Measurements from ENCODE around the gene TXNRD1. TPM values are rescaled to one million over a fixed set of nuclear protein-coding genes. Genes with fewer than 3 reads are reported as not detected.
A peak's percentile ranks its signal among the peaks of the same experiment; 100 is the strongest.

Gene TXNRD1
- 57.2 TPM for polyA plus RNA-seq (2013)

DNA sequence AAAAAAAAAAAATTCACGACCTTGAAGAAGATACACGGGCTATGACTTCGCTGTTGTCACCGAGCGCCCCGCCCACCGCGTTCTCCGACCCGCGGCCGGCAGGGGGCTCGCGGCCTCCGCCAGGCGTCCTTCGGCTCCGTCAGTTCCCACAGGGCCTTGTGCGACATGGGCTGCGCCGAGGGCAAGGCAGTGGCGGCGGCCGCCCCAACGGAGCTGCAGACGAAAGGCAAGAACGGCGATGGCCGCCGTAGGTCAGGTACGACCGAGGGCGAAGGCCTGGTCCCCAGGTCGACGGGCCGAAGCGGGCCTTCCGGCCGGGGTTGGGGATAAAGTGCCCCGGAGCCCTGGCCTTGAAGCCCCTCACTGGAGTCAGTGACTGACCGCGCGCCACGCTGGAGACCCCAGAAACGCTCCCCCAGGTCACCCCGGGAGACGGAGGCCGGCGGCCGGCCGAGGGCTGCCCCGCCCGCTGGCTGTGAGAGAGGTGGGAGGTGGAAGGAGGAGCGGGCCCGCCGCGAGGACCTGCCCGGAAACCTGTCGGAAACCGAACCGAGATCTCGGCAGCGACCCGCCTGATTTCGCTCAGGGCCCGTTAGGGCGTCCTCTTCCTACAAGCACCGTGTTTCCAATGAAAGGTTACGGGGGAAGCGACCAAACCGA, at the start of gene TXNRD1:
TXNRD1 (plus strand) TSS at position 142 of the 660 bp plus-strand sequence; CDS start at position 166, 24 bp downstream.
- no peaks in the 10 kb centered on the region for H3K27me3 ChIP-seq (replicated peaks in 2 of 5; ENCODE audit: control insufficient read depth in 4 of 5, insufficient read depth in 5 of 5, low read length in 4 of 5)
- WGBS (ENCODE audit: insufficient coverage), result under 1% methylated on average over 55 of the region's 71 CpGs
- ChIA-PET POLR2A (interaction anchor here (0.8 to 2.5 kb wide), 3 partner anchors 72 to 92 kb away, joined by 3 to 11 read pairs (median 3); no protein-coding TSS in a partner anchor), CTCF (interaction anchor here (0.6 to 2.5 kb wide), 13 partner anchors 10 to 143 kb away, joined by 3 to 14 read pairs (median 4); no protein-coding TSS in a partner anchor)
- no peaks in the 10 kb centered on the region for H3K36me3 ChIP-seq (ENCODE audit: control insufficient read depth in 4 of 4, insufficient read depth in 4 of 4, low read length in 3 of 4)
- H3K4me3 ChIP-seq (ENCODE audit: control insufficient read depth in 1 of 7, extremely low read depth in 1 of 7, insufficient read depth in 4 of 7, low read depth in 2 of 7, low read length in 6 of 7), result peak within 1 kb of the TSS; percentile 44 to 80 (median 72)
- H3K27ac ChIP-seq (ENCODE audit: insufficient read depth in 1 of 2, low read depth in 1 of 2, low read length in 2 of 2, poor library complexity in 1 of 2, severe bottlenecking in 2 of 2), result peak within 1 kb of the TSS in 1 of 2 experiments; percentile 25
- H3K9me3 ChIP-seq (ENCODE audit: control extremely low read depth in 1 of 5, control insufficient read depth in 4 of 5, insufficient read depth in 2 of 5, low read depth in 1 of 5, low read length in 4 of 5), result no peaks in the 10 kb centered on the region
- H3K4me1 ChIP-seq (ENCODE audit: control extremely low read depth in 1 of 4, control insufficient read depth in 4 of 4, insufficient read depth in 4 of 4, low read length in 3 of 4), result peaks cover 3 to 23% (median 15%) of the 10 kb centered on the region in 4 experiments
- DNase-seq, result peak; percentile 87 to 94 (median 93)

DNA sequence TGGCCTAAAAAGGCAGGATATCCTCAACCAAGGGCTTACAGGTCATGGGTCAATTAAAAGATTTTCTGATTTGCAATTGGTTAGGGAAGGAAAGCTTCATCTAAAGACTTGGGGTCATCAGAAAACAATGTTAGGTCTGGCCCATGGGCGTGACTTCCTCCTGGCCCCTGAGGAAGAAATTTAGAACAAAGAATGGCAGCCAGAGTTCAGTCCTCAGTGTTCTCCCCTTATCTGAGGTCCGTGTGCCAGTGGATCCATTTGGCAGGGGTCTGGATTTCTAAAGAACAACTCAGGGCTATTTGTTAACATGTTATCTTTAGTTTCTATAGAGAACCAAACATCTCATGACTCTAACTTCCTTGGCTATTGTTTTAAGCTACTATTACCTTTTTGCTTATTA, 49.8 kb upstream of the TXNRD1 start:
- WGBS (ENCODE audit: insufficient coverage), result 100% methylated on average over 1 of the region's 2 CpGs
- no peaks in the 10 kb centered on the region for H3K36me3 ChIP-seq (ENCODE audit: control insufficient read depth in 4 of 4, insufficient read depth in 4 of 4, low read length in 3 of 4)
- H3K27ac ChIP-seq (ENCODE audit: insufficient read depth in 1 of 2, low read depth in 1 of 2, low read length in 2 of 2, poor library complexity in 1 of 2, severe bottlenecking in 2 of 2), result no peak overlapping the region
- H3K4me1 ChIP-seq (ENCODE audit: control extremely low read depth in 1 of 4, control insufficient read depth in 4 of 4, insufficient read depth in 4 of 4, low read length in 3 of 4), result no peaks in the 10 kb centered on the region
- H3K27me3 ChIP-seq (replicated peaks in 2 of 5; ENCODE audit: control insufficient read depth in 4 of 5, insufficient read depth in 5 of 5, low read length in 4 of 5), result no peaks in the 10 kb centered on the region
- ChIA-PET POLR2A (interaction anchor here (0.6 kb wide), 1 partner anchor 33 kb away, joined by 4 read pairs; no protein-coding TSS in a partner anchor), CTCF (interaction anchor here (0.7 to 1.6 kb wide), 3 partner anchors 13 to 36 kb away, joined by 3 to 4 read pairs (median 3); no protein-coding TSS in a partner anchor)
- H3K4me3 ChIP-seq (ENCODE audit: control insufficient read depth in 1 of 7, extremely low read depth in 1 of 7, insufficient read depth in 4 of 7, low read depth in 2 of 7, low read length in 6 of 7), result no peak overlapping the region
- H3K9me3 ChIP-seq (ENCODE audit: control extremely low read depth in 1 of 5, control insufficient read depth in 4 of 5, insufficient read depth in 2 of 5, low read depth in 1 of 5, low read length in 4 of 5), result no peaks in the 10 kb centered on the region
- DNase-seq, result no peak

DNA sequence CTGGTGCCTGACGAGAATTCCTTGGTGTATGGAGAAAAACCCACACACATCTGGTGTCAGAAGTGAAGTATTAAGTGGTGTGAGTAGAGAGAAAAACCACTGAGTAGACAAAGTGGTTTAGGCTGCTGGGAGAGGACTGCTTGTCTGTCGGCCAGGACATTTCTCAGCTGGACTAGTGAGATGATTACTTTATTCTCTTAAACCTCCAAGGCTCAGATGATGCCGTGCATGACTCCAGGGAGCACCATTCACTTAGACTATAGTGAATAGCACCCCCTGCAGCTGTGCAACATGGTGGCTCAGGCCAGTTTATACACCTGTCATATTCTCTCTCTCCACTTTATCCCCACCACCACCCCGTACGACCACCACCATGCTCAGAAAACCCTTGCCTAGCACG, 49.1 kb upstream of the TXNRD1 start:
- POLR2A ChIA-PET, result no interaction called here
- Histone ChIP-seq H3K9me3 (ENCODE audit: control extremely low read depth in 1 of 5, control insufficient read depth in 4 of 5, insufficient read depth in 2 of 5, low read depth in 1 of 5, low read length in 4 of 5) (no peaks in the 10 kb centered on the region), H3K4me3 (ENCODE audit: control insufficient read depth in 1 of 7, extremely low read depth in 1 of 7, insufficient read depth in 4 of 7, low read depth in 2 of 7, low read length in 6 of 7) (no peak overlapping the region), H3K4me1 (ENCODE audit: control extremely low read depth in 1 of 4, control insufficient read depth in 4 of 4, insufficient read depth in 4 of 4, low read length in 3 of 4) (no peaks in the 10 kb centered on the region), H3K27me3 (replicated peaks in 2 of 5; ENCODE audit: control insufficient read depth in 4 of 5, insufficient read depth in 5 of 5, low read length in 4 of 5) (no peaks in the 10 kb centered on the region), H3K27ac (ENCODE audit: insufficient read depth in 1 of 2, low read depth in 1 of 2, low read length in 2 of 2, poor library complexity in 1 of 2, severe bottlenecking in 2 of 2) (no peak overlapping the region), H3K36me3 (ENCODE audit: control insufficient read depth in 4 of 4, insufficient read depth in 4 of 4, low read length in 3 of 4) (no peaks in the 10 kb centered on the region)
- 94% methylated on average over 3 of the region's 6 CpGs for WGBS (ENCODE audit: insufficient coverage)
- CTCF ChIA-PET, result interaction anchor here (0.9 kb wide), 1 partner anchor 36 kb away, joined by 3 read pairs; no protein-coding TSS in a partner anchor
- no peak for DNase-seq

DNA sequence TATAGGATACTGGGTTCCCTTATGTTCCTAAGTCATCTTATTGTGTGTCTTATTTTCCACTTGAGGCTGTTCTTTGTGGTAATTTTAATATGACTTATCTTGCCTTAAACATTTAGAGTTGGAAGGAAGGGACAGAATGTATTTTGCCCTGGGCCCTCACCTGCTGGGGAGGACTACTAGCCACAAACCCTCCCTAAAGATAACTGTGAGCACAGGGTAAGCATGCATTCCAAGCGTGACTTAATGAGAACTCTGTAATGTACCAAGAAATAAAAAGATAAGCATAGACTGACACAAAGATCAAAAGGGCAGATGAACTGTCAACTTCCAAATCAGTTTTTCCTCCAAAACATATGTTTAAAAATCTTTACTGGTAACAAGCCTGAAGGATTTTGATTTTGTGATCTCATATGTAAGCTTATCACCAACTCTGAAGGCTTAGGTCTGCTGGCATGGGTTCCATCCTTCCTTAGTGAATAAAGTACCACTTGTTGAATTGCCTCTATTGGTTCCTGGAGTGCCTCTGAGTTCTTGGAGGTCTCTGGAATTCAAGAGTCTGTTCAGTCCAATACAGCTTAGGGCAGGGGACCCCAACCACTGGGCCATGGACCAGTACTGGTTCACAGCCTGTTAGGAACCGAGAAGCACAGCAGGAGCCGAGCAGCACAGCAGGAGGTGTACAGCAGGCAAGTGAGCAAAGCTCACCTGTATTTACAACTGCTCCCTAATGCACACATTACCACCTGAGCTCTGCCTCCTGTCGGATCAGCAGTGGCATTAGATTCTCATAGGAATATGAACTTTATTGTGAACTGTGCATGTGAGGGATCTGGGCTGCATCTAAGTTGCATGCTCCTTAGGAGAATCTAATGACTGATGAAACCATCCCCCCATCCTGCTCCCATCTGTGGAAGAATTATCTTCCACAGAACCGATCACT, 47.8 kb upstream of the TXNRD1 start:
- no peak overlapping the region for H3K27ac ChIP-seq (ENCODE audit: insufficient read depth in 1 of 2, low read depth in 1 of 2, low read length in 2 of 2, poor library complexity in 1 of 2, severe bottlenecking in 2 of 2)
- no peaks in the 10 kb centered on the region for H3K27me3 ChIP-seq (replicated peaks in 2 of 5; ENCODE audit: control insufficient read depth in 4 of 5, insufficient read depth in 5 of 5, low read length in 4 of 5)
- no peak for DNase-seq
- no peaks in the 10 kb centered on the region for H3K36me3 ChIP-seq (ENCODE audit: control insufficient read depth in 4 of 4, insufficient read depth in 4 of 4, low read length in 3 of 4)
- ChIA-PET POLR2A (no interaction called here), CTCF (interaction anchor here (1.5 kb wide), 1 partner anchor 14 kb away, joined by 3 read pairs; no protein-coding TSS in a partner anchor)
- no peaks in the 10 kb centered on the region for H3K4me1 ChIP-seq (ENCODE audit: control extremely low read depth in 1 of 4, control insufficient read depth in 4 of 4, insufficient read depth in 4 of 4, low read length in 3 of 4)
- 88% methylated on average over 1 of the region's 5 CpGs for WGBS (ENCODE audit: insufficient coverage)
- H3K4me3 ChIP-seq (ENCODE audit: control insufficient read depth in 1 of 7, extremely low read depth in 1 of 7, insufficient read depth in 4 of 7, low read depth in 2 of 7, low read length in 6 of 7), result no peak overlapping the region
- no peaks in the 10 kb centered on the region for H3K9me3 ChIP-seq (ENCODE audit: control extremely low read depth in 1 of 5, control insufficient read depth in 4 of 5, insufficient read depth in 2 of 5, low read depth in 1 of 5, low read length in 4 of 5)

GRCh38 chr12:104168596-104168995, 47.0 kb upstream of the TXNRD1 start:
- Histone ChIP-seq H3K9me3 (ENCODE audit: control extremely low read depth in 1 of 5, control insufficient read depth in 4 of 5, insufficient read depth in 2 of 5, low read depth in 1 of 5, low read length in 4 of 5) (no peaks in the 10 kb centered on the region), H3K36me3 (ENCODE audit: control insufficient read depth in 4 of 4, insufficient read depth in 4 of 4, low read length in 3 of 4) (no peaks in the 10 kb centered on the region), H3K4me3 (ENCODE audit: control insufficient read depth in 1 of 7, extremely low read depth in 1 of 7, insufficient read depth in 4 of 7, low read depth in 2 of 7, low read length in 6 of 7) (no peak overlapping the region), H3K27me3 (replicated peaks in 2 of 5; ENCODE audit: control insufficient read depth in 4 of 5, insufficient read depth in 5 of 5, low read length in 4 of 5) (no peaks in the 10 kb centered on the region), H3K27ac (ENCODE audit: insufficient read depth in 1 of 2, low read depth in 1 of 2, low read length in 2 of 2, poor library complexity in 1 of 2, severe bottlenecking in 2 of 2) (no peak overlapping the region), H3K4me1 (ENCODE audit: control extremely low read depth in 1 of 4, control insufficient read depth in 4 of 4, insufficient read depth in 4 of 4, low read length in 3 of 4) (no peaks in the 10 kb centered on the region)
- DNase-seq, result no peak
- ChIA-PET CTCF (interaction anchor here (1.5 kb wide), 1 partner anchor 15 kb away, joined by 3 read pairs; no protein-coding TSS in a partner anchor), POLR2A (no interaction called here)
- WGBS (ENCODE audit: insufficient coverage), result 100% methylated on average over 3 of the region's 5 CpGs

- ChIA-PET POLR2A (no interaction called here), CTCF (interaction anchor here (0.6 to 1.3 kb wide), 2 partner anchors 44 to 117 kb away, joined by 3 to 4 read pairs; partner anchors contain the start of gene TXNRD1)
- peak in 1 of 3 donors; percentile 6 for DNase-seq
- Histone ChIP-seq H3K4me1 (ENCODE audit: control extremely low read depth in 1 of 4, control insufficient read depth in 4 of 4, insufficient read depth in 4 of 4, low read length in 3 of 4) (peaks cover 0 to 2% (median 0%) of the 10 kb centered on the region in 4 experiments), H3K27me3 (replicated peaks in 2 of 5; ENCODE audit: control insufficient read depth in 4 of 5, insufficient read depth in 5 of 5, low read length in 4 of 5) (no peaks in the 10 kb centered on the region), H3K4me3 (ENCODE audit: control insufficient read depth in 1 of 7, extremely low read depth in 1 of 7, insufficient read depth in 4 of 7, low read depth in 2 of 7, low read length in 6 of 7) (no peak overlapping the region), H3K27ac (ENCODE audit: insufficient read depth in 1 of 2, low read depth in 1 of 2, low read length in 2 of 2, poor library complexity in 1 of 2, severe bottlenecking in 2 of 2) (no peak overlapping the region), H3K36me3 (ENCODE audit: control insufficient read depth in 4 of 4, insufficient read depth in 4 of 4, low read length in 3 of 4) (no peaks in the 10 kb centered on the region), H3K9me3 (ENCODE audit: control extremely low read depth in 1 of 5, control insufficient read depth in 4 of 5, insufficient read depth in 2 of 5, low read depth in 1 of 5, low read length in 4 of 5) (no peaks in the 10 kb centered on the region)
- 63% methylated on average over 14 of the region's 28 CpGs for WGBS (ENCODE audit: insufficient coverage)
Measured at GRCh38 chr12:104171785-104172569, 43.6 kb upstream of the TXNRD1 start.
